ENCODE results near the gene CHGA. TPM values are rescaled to one million over a fixed set of nuclear protein-coding genes. Genes with fewer than 3 reads are reported as not detected.

Gene CHGA
- total RNA-seq, 1 experiment from 2014 or later: not detected

- H4K20me1 ChIP-seq (ENCODE audit: insufficient read depth): no peaks in the 10 kb centered on the region
- H3K9me2 ChIP-seq (ENCODE audit: insufficient read depth): no peaks in the 10 kb centered on the region
- H3K4me3 ChIP-seq (replicated peaks in 1 of 2; ENCODE audit: low read depth in 1 of 2, low read length in 2 of 2): no peak overlapping the region
- BruUV-seq (replicated peaks): no TSS peak
- ChIA-PET RAD21 (ENCODE audit: low non-redundant PET in 1 of 2, low total read pairs in 2 of 2, uncharacterized antibody in 2 of 2, unreplicated experiment in 2 of 2) (no interaction called here), CTCF (interaction anchor here (1.0 to 2.5 kb wide), 2 partner anchors 160 to 186 kb away, joined by 5 to 9 read pairs; no protein-coding TSS in a partner anchor), POLR2A (no interaction called here)
- intact Hi-C loops (cut with micrococcal nuclease): loop anchor here (2.0 to 10.0 kb wide), 2 partner anchors 665 to 951 kb away; no protein-coding TSS in a partner anchor
- H3K4me1 ChIP-seq (ENCODE audit: control insufficient read depth in 1 of 2, insufficient read depth in 2 of 2, low read length in 2 of 2): no peaks in the 10 kb centered on the region
- no peak overlapping the region for H3K4me2 ChIP-seq (ENCODE audit: low read length)
- TF ChIP-seq, protein P1, sequence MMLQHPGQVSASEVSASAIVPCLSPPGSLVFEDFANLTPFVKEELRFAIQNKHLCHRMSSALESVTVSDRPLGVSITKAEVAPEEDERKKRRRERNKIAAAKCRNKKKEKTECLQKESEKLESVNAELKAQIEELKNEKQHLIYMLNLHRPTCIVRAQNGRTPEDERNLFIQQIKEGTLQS (IDR thresholded peaks at IDR 0.05): no peak
- TF ChIP-seq TCF7L2 (IDR thresholded peaks at IDR 0.05; ENCODE audit: borderline replicate concordance, extremely low read depth, insufficient read depth, insufficient read length) (no peak), ZFX (IDR thresholded peaks at IDR 0.05) (no peak), POLR2AphosphoS5 (IDR thresholded peaks at IDR 0.05; ENCODE audit: low read depth, low read length) (no peak), POLR2A (IDR thresholded peaks at IDR 0.05; ENCODE audit: borderline replicate concordance, extremely low read depth, insufficient read depth, insufficient read length) (no peak), CBX3 (IDR thresholded peaks at IDR 0.05; ENCODE audit: low read depth) (no peak), JUND (IDR thresholded peaks at IDR 0.05) (no peak), RAD21 (IDR thresholded peaks at IDR 0.05; ENCODE audit: low read depth) (no peak), EZH2 (IDR thresholded peaks at IDR 0.05) (no peak), SIN3A (IDR thresholded peaks at IDR 0.05; ENCODE audit: low read depth) (no peak), SP1 (IDR thresholded peaks at IDR 0.05; ENCODE audit: low read depth) (no peak), MAX (IDR thresholded peaks at IDR 0.05) (no peak)
- TF ChIP-seq, protein P2, sequence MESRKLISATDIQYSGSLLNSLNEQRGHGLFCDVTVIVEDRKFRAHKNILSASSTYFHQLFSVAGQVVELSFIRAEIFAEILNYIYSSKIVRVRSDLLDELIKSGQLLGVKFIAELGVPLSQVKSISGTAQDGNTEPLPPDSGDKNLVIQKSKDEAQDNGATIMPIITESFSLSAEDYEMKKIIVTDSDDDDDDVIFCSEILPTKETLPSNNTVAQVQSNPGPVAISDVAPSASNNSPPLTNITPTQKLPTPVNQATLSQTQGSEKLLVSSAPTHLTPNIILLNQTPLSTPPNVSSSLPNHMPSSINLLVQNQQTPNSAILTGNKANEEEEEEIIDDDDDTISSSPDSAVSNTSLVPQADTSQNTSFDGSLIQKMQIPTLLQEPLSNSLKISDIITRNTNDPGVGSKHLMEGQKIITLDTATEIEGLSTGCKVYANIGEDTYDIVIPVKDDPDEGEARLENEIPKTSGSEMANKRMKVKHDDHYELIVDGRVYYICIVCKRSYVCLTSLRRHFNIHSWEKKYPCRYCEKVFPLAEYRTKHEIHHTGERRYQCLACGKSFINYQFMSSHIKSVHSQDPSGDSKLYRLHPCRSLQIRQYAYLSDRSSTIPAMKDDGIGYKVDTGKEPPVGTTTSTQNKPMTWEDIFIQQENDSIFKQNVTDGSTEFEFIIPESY (IDR thresholded peaks at IDR 0.05; ENCODE audit: extremely low read depth, insufficient replicate concordance, low read length): no peak
- TF ChIP-seq, protein P3, sequence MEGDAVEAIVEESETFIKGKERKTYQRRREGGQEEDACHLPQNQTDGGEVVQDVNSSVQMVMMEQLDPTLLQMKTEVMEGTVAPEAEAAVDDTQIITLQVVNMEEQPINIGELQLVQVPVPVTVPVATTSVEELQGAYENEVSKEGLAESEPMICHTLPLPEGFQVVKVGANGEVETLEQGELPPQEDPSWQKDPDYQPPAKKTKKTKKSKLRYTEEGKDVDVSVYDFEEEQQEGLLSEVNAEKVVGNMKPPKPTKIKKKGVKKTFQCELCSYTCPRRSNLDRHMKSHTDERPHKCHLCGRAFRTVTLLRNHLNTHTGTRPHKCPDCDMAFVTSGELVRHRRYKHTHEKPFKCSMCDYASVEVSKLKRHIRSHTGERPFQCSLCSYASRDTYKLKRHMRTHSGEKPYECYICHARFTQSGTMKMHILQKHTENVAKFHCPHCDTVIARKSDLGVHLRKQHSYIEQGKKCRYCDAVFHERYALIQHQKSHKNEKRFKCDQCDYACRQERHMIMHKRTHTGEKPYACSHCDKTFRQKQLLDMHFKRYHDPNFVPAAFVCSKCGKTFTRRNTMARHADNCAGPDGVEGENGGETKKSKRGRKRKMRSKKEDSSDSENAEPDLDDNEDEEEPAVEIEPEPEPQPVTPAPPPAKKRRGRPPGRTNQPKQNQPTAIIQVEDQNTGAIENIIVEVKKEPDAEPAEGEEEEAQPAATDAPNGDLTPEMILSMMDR (IDR thresholded peaks at IDR 0.05 in 2 of 3, conservative IDR thresholded peaks at IDR 0.05 in 1 of 3; ENCODE audit: borderline replicate concordance in 1 of 3, insufficient read depth in 1 of 3, low read depth in 2 of 3, low read length in 2 of 3): no peak
- no peak for DNase-seq (ENCODE audit: low read depth, low spot score)
- H3K9me3 ChIP-seq (ENCODE audit: control insufficient read depth in 1 of 2, insufficient read depth in 1 of 2, low read depth in 1 of 2, low read length in 2 of 2): no peaks in the 10 kb centered on the region
- no peak overlapping the region for H3K9ac ChIP-seq (ENCODE audit: low read length)
- no peak for ATAC-seq
- H3K27ac ChIP-seq (ENCODE audit: low read depth, low read length): no peak overlapping the region
- H3K27me3 ChIP-seq (ENCODE audit: insufficient read depth, low read length): no peaks in the 10 kb centered on the region
- peaks cover 0 to 5% of the 10 kb centered on the region in 2 experiments; a peak in 2 of 4 replicates for H3K36me3 ChIP-seq (ENCODE audit: control insufficient read depth in 1 of 2, insufficient read depth in 2 of 2, low read length in 2 of 2)
- H3K79me2 ChIP-seq (ENCODE audit: insufficient read depth, low read length): no peaks in the 10 kb centered on the region
- no peak overlapping the region for H2AFZ ChIP-seq (ENCODE audit: low read depth, low read length, poor library complexity, severe bottlenecking)
These were observed 30.6 kb downstream of the CHGA start for GRCh38 chr14:92953526-92953925.

Data from HCT116 (cell line).